H1 (cell line): ENCODE measurements around the gene RASGRP4. TPM values are rescaled to one million over a fixed set of nuclear protein-coding genes. Genes with fewer than 3 reads are reported as not detected.

Source experiments
- CTCF ChIA-PET: fragments of 300-600 bp; sonication (Branson Sonifier 250); formaldehyde crosslinking; loops from one replicate; lab custom pipeline; 2021; ENCODE audit not compliant: partially characterized antibody; lab: Charles Lee
- POLR2A ChIA-PET: fragments of 300-600 bp; sonication (Branson Sonifier 250); formaldehyde crosslinking; loops from one replicate; lab custom pipeline; 2021; ENCODE audit warnings: inconsistent platforms; ENCODE audit not compliant: partially characterized antibody; lab: Charles Lee
- DNase-seq, 2 experiments: peaks; one replicate each; pipeline versions ENCODE4 v3.0.0 to v3.0.0-alpha.2; 2010 to 2022; ENCODE audit warnings: low spot score in 2 of 2, low read depth in 1 of 2, mixed read lengths in 1 of 2
- FAIRE-seq: peaks from 2 replicates; lab custom pipeline; 2011; peaks lifted over from hg19 to GRCh38; lab: Jason Lieb, UNC
- H2AFZ ChIP-seq: 2 replicates; pipeline ENCODE4 v1.8.1; 2012; ENCODE audit warnings: low read length, inconsistent platforms
- H2AK5ac ChIP-seq: 2 replicates; pipeline ENCODE4 v1.6.1; 2013; ENCODE audit warnings: low read depth, low read length
- H2BK120ac ChIP-seq: replicated peaks from 2 replicates; pipeline ENCODE3; 2013; ENCODE audit warnings: low read depth, low read length, inconsistent platforms
- H2BK12ac ChIP-seq: 2 replicates; pipeline ENCODE4 v1.6.1; 2013; ENCODE audit warnings: low read depth, low read length
- H2BK15ac ChIP-seq: 2 replicates; pipeline ENCODE4 v1.6.1; 2013; ENCODE audit warnings: low read length
- H2BK20ac ChIP-seq: 2 replicates; pipeline ENCODE4 v1.6.1; 2013; ENCODE audit warnings: low read length
- H2BK5ac ChIP-seq: 2 replicates; pipeline ENCODE4 v1.6.1; 2013; ENCODE audit warnings: low read depth, low read length
- H3K14ac ChIP-seq: 2 replicates; pipeline ENCODE4 v1.6.1; 2013; ENCODE audit warnings: inconsistent platforms; ENCODE audit not compliant: insufficient read length
- H3K18ac ChIP-seq: 2 replicates; pipeline ENCODE4 v1.6.1; 2013; ENCODE audit warnings: low read length; ENCODE audit errors: extremely low read depth
- H3K23ac ChIP-seq: 2 replicates; pipeline ENCODE4 v1.6.1; 2013; ENCODE audit warnings: inconsistent platforms; ENCODE audit not compliant: insufficient read length
- H3K23me2 ChIP-seq: 2 replicates; pipeline ENCODE4 v1.6.1; 2013; ENCODE audit warnings: low read depth, low read length
- H3K27ac ChIP-seq: 2 replicates; pipeline ENCODE4 v1.6.1; 2011; ENCODE audit warnings: low read depth, low read length, inconsistent platforms
- H3K27me3 ChIP-seq, 4 experiments: replicated peaks in 1 of 4; 1 replicate in 1 of 4; 2 replicates in 3 of 4; pipeline versions ENCODE4 v1.6.1 to v1.8.1; 2011 to 2013; ENCODE audit warnings: low read length in 3 of 4, mild to moderate bottlenecking in 3 of 4, inconsistent platforms in 2 of 4, mixed read lengths in 2 of 4, moderate library complexity in 1 of 4; ENCODE audit not compliant: control insufficient read depth in 3 of 4, insufficient read depth in 3 of 4; ENCODE audit errors: extremely low read depth in 1 of 4
- H3K36me3 ChIP-seq, 4 experiments: 2 replicates each; pipeline versions ENCODE4 v1.6.1 to v1.8.1; 2011 to 2013; ENCODE audit warnings: mild to moderate bottlenecking in 4 of 4, low read length in 3 of 4, moderate library complexity in 2 of 4, control low read depth in 1 of 4, inconsistent platforms in 1 of 4; ENCODE audit not compliant: insufficient read depth in 4 of 4, control insufficient read depth in 2 of 4
- H3K4ac ChIP-seq: replicated peaks from 2 replicates; pipeline ENCODE3; 2013; ENCODE audit warnings: low read length, low read depth, mixed read lengths, inconsistent platforms; ENCODE audit not compliant: insufficient read length
- H3K4me1 ChIP-seq, 4 experiments: replicated peaks in 1 of 4; 1 replicate in 1 of 4; 2 replicates in 3 of 4; pipeline versions ENCODE4 v1.6.1 to v1.8.1; 2011 to 2013; ENCODE audit warnings: low read length in 3 of 4, inconsistent platforms in 2 of 4, mixed read lengths in 1 of 4; ENCODE audit not compliant: insufficient read depth in 4 of 4, control insufficient read depth in 3 of 4
- H3K4me2 ChIP-seq, 2 experiments: 2 replicates each; pipeline versions ENCODE4 v1.6.1 to v1.8.1; 2011 to 2013; ENCODE audit warnings: low read depth in 2 of 2, low read length in 2 of 2, control low read depth in 1 of 2, inconsistent platforms in 1 of 2, mild to moderate bottlenecking in 1 of 2; ENCODE audit not compliant: insufficient read depth in 1 of 2
- H3K4me3 ChIP-seq, 4 experiments: fragments of 200-600, 300-600 bp in 1 of 4; sonication (generic), shearing (Covaris generic), sonication (Bioruptor Twin) in 1 of 4; 2 replicates each; pipeline versions ENCODE4 v1.5.1 to v1.8.1; 2011 to 2016; ENCODE audit warnings: low read length in 4 of 4, low read depth in 3 of 4, control low read depth in 2 of 4, inconsistent platforms in 2 of 4, mild to moderate bottlenecking in 2 of 4, mixed read lengths in 1 of 4, moderate library complexity in 1 of 4; ENCODE audit not compliant: insufficient read depth in 2 of 4; ENCODE audit errors: extremely low read depth in 1 of 4
- H3K56ac ChIP-seq: replicated peaks from 2 replicates; pipeline ENCODE3; 2013; ENCODE audit warnings: low read depth, mild to moderate bottlenecking, mixed read lengths, low read length, inconsistent platforms; ENCODE audit not compliant: insufficient read length
- H3K79me1 ChIP-seq: 2 replicates; pipeline ENCODE4 v1.6.1; 2013; ENCODE audit warnings: low read depth, low read length, control low read depth
- H3K79me2 ChIP-seq, 2 experiments: 2 replicates each; pipeline versions ENCODE4 v1.6.1 to v1.8.1; 2012 to 2013; ENCODE audit warnings: low read length in 2 of 2, mild to moderate bottlenecking in 2 of 2, inconsistent platforms in 1 of 2; ENCODE audit not compliant: insufficient read depth in 2 of 2, control insufficient read depth in 1 of 2
- H3K9ac ChIP-seq, 4 experiments: replicated peaks in 1 of 4; 1 replicate in 1 of 4; 2 replicates in 3 of 4; pipeline versions ENCODE4 v1.6.1 to v1.8.1; 2011 to 2013; ENCODE audit warnings: low read depth in 3 of 4, low read length in 3 of 4, control low read depth in 2 of 4, mild to moderate bottlenecking in 2 of 4, moderate library complexity in 2 of 4, inconsistent platforms in 1 of 4; ENCODE audit errors: extremely low read depth in 1 of 4
- H3K9me3 ChIP-seq, 2 experiments: 2 replicates each; pipeline versions ENCODE4 v1.6.1 to v1.8.1; 2012 to 2013; ENCODE audit warnings: mild to moderate bottlenecking in 2 of 2, moderate library complexity in 2 of 2, control low read depth in 1 of 2, inconsistent platforms in 1 of 2, low read depth in 1 of 2, low read length in 1 of 2, mixed read lengths in 1 of 2; ENCODE audit not compliant: insufficient read depth in 2 of 2
- H4K20me1 ChIP-seq, 2 experiments: replicated peaks in 1 of 2; 2 replicates each; pipeline versions ENCODE3 to v1.8.1; 2011 to 2013; ENCODE audit warnings: inconsistent platforms in 2 of 2, low read length in 2 of 2, mild to moderate bottlenecking in 1 of 2; ENCODE audit not compliant: insufficient read depth in 2 of 2, control insufficient read depth in 1 of 2
- H4K5ac ChIP-seq: 2 replicates; pipeline ENCODE4 v1.6.1; 2013; ENCODE audit warnings: low read length, low read depth, mixed read lengths, inconsistent platforms; ENCODE audit not compliant: insufficient read length
- H4K8ac ChIP-seq: 2 replicates; pipeline ENCODE4 v1.8.0; 2013; ENCODE audit warnings: mild to moderate bottlenecking, moderate library complexity, low read length, inconsistent platforms; ENCODE audit not compliant: insufficient read depth; ENCODE audit errors: extremely low read depth
- H4K91ac ChIP-seq: replicated peaks from 2 replicates; pipeline ENCODE3; 2013; ENCODE audit warnings: low read length, mixed read lengths, inconsistent platforms; ENCODE audit not compliant: insufficient read length
- GABPA ChIP-seq: IDR thresholded peaks from 2 replicates; pipeline ENCODE4 v1.6.1; 2011; ENCODE audit warnings: mild to moderate bottlenecking, low read length, moderate library complexity, borderline replicate concordance; ENCODE audit not compliant: insufficient read depth
- RNF2 ChIP-seq: fragments of 200-900, 300-1000 bp; sonication (generic); IDR thresholded peaks from 2 replicates; pipeline ENCODE4 v1.7.1; 2016; ENCODE audit warnings: borderline replicate concordance, low read depth, mild to moderate bottlenecking, antibody characterized with exemption, low read length; ENCODE audit not compliant: poor library complexity, severe bottlenecking; ENCODE audit errors: missing control alignments
- SIX5 ChIP-seq: IDR thresholded peaks from 2 replicates; pipeline ENCODE4 v1.6.1; 2011; ENCODE audit warnings: mild to moderate bottlenecking, low read depth, low read length
- WGBS, 2 experiments: shearing (Covaris generic) in 1 of 2; methylation state at CpG; one replicate each; pipeline versions ENCODE4 v1.1.6 to v1.1.7; 2013 to 2015; ENCODE audit warnings: low lambda C conversion rate in 2 of 2, mixed read lengths in 2 of 2, inconsistent platforms in 1 of 2, low coverage in 1 of 2, missing lambda C conversion rate in 1 of 2; ENCODE audit not compliant: insufficient replicate concordance in 2 of 2, insufficient coverage in 1 of 2, insufficient read length in 1 of 2; ENCODE audit errors: extremely low coverage in 1 of 2, missing lambda C conversion rate in 1 of 2; 5-methylcytosine and 5-hydroxymethylcytosine counted together
- polyA plus RNA-seq, 7 experiments: library from polyadenylated mRNA; depleted of rRNA in 3 of 7; stranded (reverse) in 5 of 7; unstranded in 2 of 7; fragments of >200 nt in 5 of 7; fragments of 200-250 nt in 2 of 7; gene quantifications; 1 replicate in 5 of 7; 2 replicates in 1 of 7; 4 replicates in 1 of 7; pipeline versions ENCODE4 v1.2.1 to v1.2.3, GENCODE V29; 2011 to 2013; ENCODE audit warnings: missing spikeins in 2 of 7, mixed read lengths in 2 of 7
- total RNA-seq: library from RNA; stranded (reverse); fragmentation: NEBNext Ultra II Directional; extraction: Animal tissue kit (Norgen Biotek cat#: 25700); gene quantifications from 2 replicates; pipeline ENCODE4 v1.2.1, GENCODE V29; 2021

RASGRP4 gene
- total and polyA plus RNA-seq, 2 of the 8 experiments (the other 6 are each of a cell fraction or from before 2014, with no cell fraction given) = 1.9 to 3.1 TPM

DNA sequence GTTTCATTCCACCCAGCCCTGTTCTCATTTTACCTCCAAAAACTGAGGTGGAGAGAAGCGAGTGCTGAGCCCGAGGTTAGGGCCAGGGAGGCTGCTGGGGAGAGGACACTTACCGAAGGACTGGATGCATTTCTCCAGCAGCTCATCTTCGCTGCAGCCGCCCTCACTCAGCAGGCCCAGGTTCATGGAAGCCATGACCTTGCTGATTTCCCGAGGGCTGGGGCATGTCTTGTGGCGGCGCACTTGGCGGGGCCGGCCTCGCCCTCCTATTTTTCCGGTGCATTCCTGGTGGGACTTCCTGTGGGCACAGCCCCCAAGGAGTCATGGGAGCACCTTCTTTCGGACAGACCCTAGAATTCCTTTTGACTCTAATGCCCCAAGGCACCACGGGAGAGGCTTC, 4.2 kb downstream of the RASGRP4 start:
- no peak overlapping the region for H3K27ac ChIP-seq
- H3K27me3 ChIP-seq = peaks cover 0 to 9% (median 5%) of the 10 kb centered on the region in 4 experiments; a peak in 4 of 7 replicates
- ChIA-PET POLR2A (interaction anchor here (0.7 to 1.4 kb wide), 4 partner anchors 9 to 27 kb away, joined by 3 to 4 read pairs (median 3); no protein-coding TSS in a partner anchor), CTCF (interaction anchor here (0.6 to 1.2 kb wide), 3 partner anchors 15 to 177 kb away, joined by 3 to 5 read pairs (median 4); no protein-coding TSS in a partner anchor)
- FAIRE-seq (no peak), DNase-seq (no peak)
- H2AK5ac ChIP-seq = no peak overlapping the region
- no peak overlapping the region for H3K4me2 ChIP-seq
- peaks cover 7% of the 10 kb centered on the region for H3K23me2 ChIP-seq
- H2BK15ac ChIP-seq = no peak overlapping the region
- H4K8ac ChIP-seq = no peak overlapping the region
- no peak overlapping the region for H2AFZ ChIP-seq
- no peaks in the 10 kb centered on the region for H3K79me2 ChIP-seq
- H3K79me1 ChIP-seq = no peaks in the 10 kb centered on the region
- no peak overlapping the region for H4K5ac ChIP-seq
- peak overlapping the region; percentile 42 for H4K91ac ChIP-seq
- H2BK20ac ChIP-seq = no peak overlapping the region
- H3K14ac ChIP-seq = no peak overlapping the region
- no peak overlapping the region for H3K9ac ChIP-seq
- H3K4me3 ChIP-seq = no peak overlapping the region
- no peak overlapping the region for H3K23ac ChIP-seq
- 80% methylated on average over 14 of the region's 14 CpGs; no CpG with 5 or more reads in 1 of the 2 experiments for WGBS, 2 experiments
- H3K4me1 ChIP-seq = peaks cover 4 to 20% (median 15%) of the 10 kb centered on the region in 4 experiments; a peak in 6 of 7 replicates
- no peak overlapping the region for H3K18ac ChIP-seq
- TF ChIP-seq SIX5 = no peak
- no peak for TF ChIP-seq RNF2
- no peak for TF ChIP-seq GABPA
- no peaks in the 10 kb centered on the region for H3K9me3 ChIP-seq
- H3K4ac ChIP-seq = no peak overlapping the region
- H2BK5ac ChIP-seq = no peak overlapping the region
- H2BK120ac ChIP-seq = no peak overlapping the region
- no peaks in the 10 kb centered on the region for H3K36me3 ChIP-seq
- no peak overlapping the region for H3K56ac ChIP-seq
- no peak overlapping the region for H2BK12ac ChIP-seq
- H4K20me1 ChIP-seq = no peaks in the 10 kb centered on the region
